Esophagus squamous epithelium (tissue), 4 donors: ENCODE measurements around the gene ERCC1.

Experiments
- POLR2A ChIP-seq, 4 donors: fragments of 450-650 bp; IDR thresholded peaks; one replicate each; pipeline ENCODE4 v1.6.1; 2017; ENCODE audit warnings: antibody characterized with exemption in 4 of 4, mild to moderate bottlenecking in 4 of 4, moderate library complexity in 3 of 4
- TF ChIP-seq, protein P1 (sequence below), 6 experiments: fragments of 450-650 bp in 4 of 6; fragments of 200-600 bp in 2 of 6; sonication (generic) in 2 of 6; IDR thresholded peaks; one replicate each; pipeline ENCODE4 v1.5.1; 2016 to 2019; ENCODE audit warnings: antibody characterized with exemption in 6 of 6, mild to moderate bottlenecking in 4 of 6, moderate library complexity in 4 of 6

DNA sequence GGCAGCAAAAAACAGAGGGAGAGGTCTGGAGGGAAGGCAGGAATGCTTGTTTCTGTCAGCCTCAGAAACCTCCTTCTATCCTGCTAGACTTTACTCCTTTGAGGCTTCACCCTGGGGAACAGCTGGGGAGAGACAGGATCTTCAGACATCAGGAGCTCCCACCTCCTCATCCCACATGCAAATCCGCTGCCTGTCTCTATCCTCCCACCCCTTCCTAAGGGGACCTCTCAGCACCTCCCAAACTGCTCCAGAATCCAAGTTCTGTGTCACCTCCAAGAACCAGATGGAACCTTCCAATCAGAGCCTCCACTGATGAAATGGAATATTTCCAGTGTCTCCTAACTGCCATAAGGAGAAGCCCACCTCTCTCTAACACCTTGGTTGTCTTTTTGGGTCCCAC is 43.6 kb downstream of the ERCC1 start:
- TF ChIP-seq, protein P1, sequence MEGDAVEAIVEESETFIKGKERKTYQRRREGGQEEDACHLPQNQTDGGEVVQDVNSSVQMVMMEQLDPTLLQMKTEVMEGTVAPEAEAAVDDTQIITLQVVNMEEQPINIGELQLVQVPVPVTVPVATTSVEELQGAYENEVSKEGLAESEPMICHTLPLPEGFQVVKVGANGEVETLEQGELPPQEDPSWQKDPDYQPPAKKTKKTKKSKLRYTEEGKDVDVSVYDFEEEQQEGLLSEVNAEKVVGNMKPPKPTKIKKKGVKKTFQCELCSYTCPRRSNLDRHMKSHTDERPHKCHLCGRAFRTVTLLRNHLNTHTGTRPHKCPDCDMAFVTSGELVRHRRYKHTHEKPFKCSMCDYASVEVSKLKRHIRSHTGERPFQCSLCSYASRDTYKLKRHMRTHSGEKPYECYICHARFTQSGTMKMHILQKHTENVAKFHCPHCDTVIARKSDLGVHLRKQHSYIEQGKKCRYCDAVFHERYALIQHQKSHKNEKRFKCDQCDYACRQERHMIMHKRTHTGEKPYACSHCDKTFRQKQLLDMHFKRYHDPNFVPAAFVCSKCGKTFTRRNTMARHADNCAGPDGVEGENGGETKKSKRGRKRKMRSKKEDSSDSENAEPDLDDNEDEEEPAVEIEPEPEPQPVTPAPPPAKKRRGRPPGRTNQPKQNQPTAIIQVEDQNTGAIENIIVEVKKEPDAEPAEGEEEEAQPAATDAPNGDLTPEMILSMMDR (IDR thresholded peaks at IDR 0.05), result no peak
- TF ChIP-seq POLR2A (IDR thresholded peaks at IDR 0.05), result no peak
